Thyroid gland (tissue), 4 donors: Measurements from ENCODE around the gene ATP6V0D1. TPM values are rescaled to one million over a fixed set of nuclear protein-coding genes. Genes with fewer than 3 reads are reported as not detected.

Experiments
- DNase-seq, 2 donors: peaks; one replicate each; pipeline ENCODE4 v3.0.0-alpha.2; 2019
- H3K27ac ChIP-seq, 3 donors: fragments of 200-600 bp; sonication (generic); 1 replicate in 2 of 3; 2 replicates in 1 of 3; pipeline ENCODE4 v1.5.1; 2016 to 2019; ENCODE audit warnings: mild to moderate bottlenecking in 1 of 3, moderate library complexity in 1 of 3
- H3K27me3 ChIP-seq: fragments of 200-600 bp; sonication (generic); one replicate; pipeline ENCODE4 v1.5.1; 2019
- H3K36me3 ChIP-seq, 2 donors: fragments of 200-600 bp; sonication (generic); one replicate each; pipeline ENCODE4 v1.5.1; 2016 to 2019
- H3K4me1 ChIP-seq, 2 donors: fragments of 200-600 bp; sonication (generic); one replicate each; pipeline ENCODE4 v1.5.1; 2017 to 2019
- H3K4me3 ChIP-seq, 3 donors: fragments of 200-600 bp; sonication (generic); replicated peaks in 1 of 3; 1 replicate in 2 of 3; 2 replicates in 1 of 3; pipeline ENCODE4 v1.5.1; 2016; ENCODE audit warnings: mild to moderate bottlenecking in 1 of 3
- H3K9me3 ChIP-seq: fragments of 200-600 bp; sonication (generic); one replicate; pipeline ENCODE4 v1.5.1; 2017
- POLR2A ChIP-seq, 2 donors: fragments of 450-650 bp; IDR thresholded peaks; one replicate each; pipeline ENCODE4 v1.6.1; 2017; ENCODE audit warnings: antibody characterized with exemption in 2 of 2, mild to moderate bottlenecking in 2 of 2, moderate library complexity in 1 of 2
- WGBS, 2 donors: methylation state at CpG; one replicate each; pipeline ENCODE4 v1.1.5; 2017; 5-methylcytosine and 5-hydroxymethylcytosine counted together
- intact Hi-C: fragments of 100-400 bp; cut with DNase I; formaldehyde crosslinking; loops from one replicate; pipeline ENCODE4 v1.15.1; 2023
- total RNA-seq, 4 donors: library from RNA; depleted of rRNA; stranded (reverse); fragments of >200 nt; gene quantifications; one replicate each; pipeline ENCODE4 v1.2.3, GENCODE V29; 2016
- TF ChIP-seq, protein P1 (sequence below), 6 experiments: fragments of 200-600 bp in 3 of 6; fragments of 450-650 bp in 3 of 6; sonication (generic) in 3 of 6; IDR thresholded peaks; one replicate each; pipeline ENCODE4 v1.5.1; 2016 to 2019; ENCODE audit warnings: antibody characterized with exemption in 6 of 6, mild to moderate bottlenecking in 2 of 6, inconsistent platforms in 1 of 6, moderate library complexity in 1 of 6

The ATP6V0D1 gene
- total RNA-seq, 4 donors from 2014 or later = 110 to 238 (median 142) TPM

DNA sequence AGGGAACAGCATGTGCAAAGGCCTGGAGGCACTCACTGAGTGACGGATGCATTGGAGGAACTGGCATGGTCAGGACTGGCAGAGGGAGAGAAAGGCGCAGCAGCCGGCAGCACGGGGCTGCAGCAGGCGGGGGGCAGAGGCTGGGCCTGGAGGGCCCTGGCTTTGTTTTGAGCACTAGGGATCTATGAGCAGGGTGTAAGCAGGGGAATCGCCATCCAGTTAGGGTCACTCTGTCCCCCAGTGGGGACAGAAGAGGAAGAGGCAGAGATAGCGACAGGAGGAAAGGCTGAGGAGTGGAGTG, 35.9 kb downstream of the ATP6V0D1 start:
- Histone ChIP-seq H3K4me3 (no peak overlapping the region), H3K4me1 (peaks cover 93 to 98% of the 10 kb centered on the region in 2 donors), H3K27ac (peak overlapping the region; percentile 26 to 76 (median 73)), H3K27me3 (no peaks in the 10 kb centered on the region), H3K36me3 (no peaks in the 10 kb centered on the region), H3K9me3 (no peaks in the 10 kb centered on the region)
- intact Hi-C loops = no loop called here
- WGBS, 2 donors = 90% methylated on average over 7 of the region's 7 CpGs
- no peak for TF ChIP-seq POLR2A (IDR thresholded peaks at IDR 0.05)
- TF ChIP-seq, protein P1, sequence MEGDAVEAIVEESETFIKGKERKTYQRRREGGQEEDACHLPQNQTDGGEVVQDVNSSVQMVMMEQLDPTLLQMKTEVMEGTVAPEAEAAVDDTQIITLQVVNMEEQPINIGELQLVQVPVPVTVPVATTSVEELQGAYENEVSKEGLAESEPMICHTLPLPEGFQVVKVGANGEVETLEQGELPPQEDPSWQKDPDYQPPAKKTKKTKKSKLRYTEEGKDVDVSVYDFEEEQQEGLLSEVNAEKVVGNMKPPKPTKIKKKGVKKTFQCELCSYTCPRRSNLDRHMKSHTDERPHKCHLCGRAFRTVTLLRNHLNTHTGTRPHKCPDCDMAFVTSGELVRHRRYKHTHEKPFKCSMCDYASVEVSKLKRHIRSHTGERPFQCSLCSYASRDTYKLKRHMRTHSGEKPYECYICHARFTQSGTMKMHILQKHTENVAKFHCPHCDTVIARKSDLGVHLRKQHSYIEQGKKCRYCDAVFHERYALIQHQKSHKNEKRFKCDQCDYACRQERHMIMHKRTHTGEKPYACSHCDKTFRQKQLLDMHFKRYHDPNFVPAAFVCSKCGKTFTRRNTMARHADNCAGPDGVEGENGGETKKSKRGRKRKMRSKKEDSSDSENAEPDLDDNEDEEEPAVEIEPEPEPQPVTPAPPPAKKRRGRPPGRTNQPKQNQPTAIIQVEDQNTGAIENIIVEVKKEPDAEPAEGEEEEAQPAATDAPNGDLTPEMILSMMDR (IDR thresholded peaks at IDR 0.05) = no peak
- no peak for DNase-seq

DNA sequence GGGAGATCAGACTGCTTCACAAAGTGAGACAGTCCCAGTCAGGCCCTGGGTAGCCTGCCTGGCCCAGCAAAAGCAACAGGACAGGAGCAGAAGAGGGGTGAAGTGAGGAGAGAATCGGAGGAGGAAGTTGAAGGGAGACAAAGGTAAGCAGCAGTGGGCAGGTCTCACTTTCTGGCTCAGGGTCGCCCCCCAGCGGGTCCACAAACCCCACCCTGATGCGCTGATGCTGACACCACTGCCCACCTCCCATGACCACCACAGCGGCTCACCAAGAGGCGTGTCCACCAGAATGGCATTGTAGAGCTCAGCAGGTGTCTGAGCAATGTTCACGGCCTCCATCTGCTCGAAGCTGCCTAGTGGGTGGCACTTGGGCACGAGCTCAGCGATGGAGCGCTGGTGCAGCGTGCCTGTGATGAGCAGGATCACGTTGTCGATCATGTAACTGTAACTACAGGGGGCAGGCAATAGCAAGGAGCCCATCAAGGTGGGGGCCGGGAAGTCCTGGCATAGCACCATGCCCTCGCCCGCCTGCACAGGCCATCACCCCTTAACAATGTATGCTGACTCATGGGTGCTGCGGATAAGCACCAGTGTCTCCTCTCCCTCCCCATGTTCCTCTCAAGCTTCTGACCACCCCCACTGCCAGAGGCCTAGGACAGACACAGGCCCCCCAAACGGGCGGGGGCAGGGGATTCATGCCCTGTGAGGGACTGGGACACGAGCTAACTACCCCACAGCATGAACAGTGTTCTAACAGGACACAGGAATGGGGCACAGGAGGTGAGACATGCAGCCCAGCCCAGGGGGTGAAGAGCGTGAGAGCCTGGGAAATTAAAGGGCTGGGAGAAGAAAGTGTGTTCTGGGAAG, 36.5 kb downstream of the ATP6V0D1 start:
- peaks cover 89 to 98% of the 10 kb centered on the region in 2 donors for H3K4me1 ChIP-seq
- no peaks in the 10 kb centered on the region for H3K9me3 ChIP-seq
- peak overlapping the region; percentile 76 to 81 (median 80) for H3K27ac ChIP-seq
- WGBS, 2 donors = 85 to 87% methylated on average over 17 to 22 of the region's 22 CpGs
- intact Hi-C loops = no loop called here
- H3K36me3 ChIP-seq = peaks cover 0 to 1% of the 10 kb centered on the region in 2 donors
- no peak overlapping the region for H3K4me3 ChIP-seq
- TF ChIP-seq, protein P1 (IDR thresholded peaks at IDR 0.05) = no peak
- TF ChIP-seq POLR2A (IDR thresholded peaks at IDR 0.05) = no peak
- no peaks in the 10 kb centered on the region for H3K27me3 ChIP-seq
- no peak for DNase-seq

DNA sequence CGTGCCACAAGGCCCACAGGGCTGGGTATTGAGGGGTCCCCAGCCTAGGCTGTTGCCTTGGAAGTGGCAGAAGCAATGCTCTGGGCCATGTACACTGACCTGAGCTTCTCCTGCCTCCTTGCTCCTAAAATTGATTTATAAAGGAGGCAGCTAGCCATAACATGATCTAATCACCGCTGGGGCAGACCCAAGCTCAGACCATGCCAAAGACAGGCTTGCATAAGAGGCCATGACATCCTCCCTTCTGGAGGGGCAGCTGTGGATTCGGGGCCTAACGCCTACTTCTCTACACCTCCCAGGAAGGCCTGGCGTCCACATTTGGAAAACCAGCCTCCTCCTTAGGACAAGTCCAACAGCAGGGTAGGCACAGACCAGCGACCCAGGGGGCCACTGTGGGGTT, 37.7 kb downstream of the ATP6V0D1 start:
- intact Hi-C loops = no loop called here
- 68 to 87% methylated on average over 4 to 6 of the region's 6 CpGs for WGBS, 2 donors
- Histone ChIP-seq H3K36me3 (peaks cover 7 to 14% of the 10 kb centered on the region in 2 donors), H3K9me3 (no peaks in the 10 kb centered on the region), H3K4me1 (peaks cover 78 to 88% of the 10 kb centered on the region in 2 donors), H3K27ac (peak overlapping the region; percentile 76 to 81 (median 80)), H3K27me3 (no peaks in the 10 kb centered on the region), H3K4me3 (no peak overlapping the region)
- DNase-seq = no peak
- TF ChIP-seq, protein P1 (IDR thresholded peaks at IDR 0.05) = no peak
- TF ChIP-seq POLR2A (IDR thresholded peaks at IDR 0.05) = no peak

DNA sequence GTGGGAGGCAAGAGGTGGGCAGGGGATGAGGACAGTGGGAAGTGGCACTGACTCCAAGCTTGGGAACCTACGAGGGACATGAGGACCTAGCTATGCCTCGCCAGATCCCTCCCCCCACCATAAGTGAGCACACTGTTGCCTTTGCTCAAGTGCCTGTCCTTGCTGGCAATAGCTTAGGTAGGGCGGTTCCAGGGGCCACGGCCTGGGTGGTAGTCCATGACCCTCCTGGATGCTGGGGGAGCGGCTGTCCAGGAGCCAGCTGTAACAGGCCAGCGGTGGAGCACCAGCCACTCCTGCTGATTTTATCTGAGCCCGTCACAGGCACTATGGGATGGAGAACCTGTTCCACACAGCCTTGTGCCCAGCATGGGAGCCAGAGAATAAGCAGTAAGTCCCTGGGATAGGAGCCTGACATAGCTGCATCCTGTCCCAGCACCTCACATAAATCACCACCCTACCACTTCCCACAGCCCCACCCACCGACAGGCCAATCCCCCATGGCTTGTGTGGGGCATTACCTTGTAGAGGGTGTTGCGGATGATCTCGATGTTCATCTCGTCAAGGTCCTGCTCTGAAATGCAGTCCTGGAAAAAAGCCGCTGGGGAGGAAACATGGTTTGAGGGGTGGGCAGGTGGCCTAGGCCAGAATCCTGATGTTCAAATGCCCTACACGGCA, 38.2 kb downstream of the ATP6V0D1 start:
- DNase-seq = peak; percentile 96 to 97
- Histone ChIP-seq H3K36me3 (peaks cover 13 to 19% of the 10 kb centered on the region in 2 donors), H3K4me3 (no peak overlapping the region), H3K27me3 (no peaks in the 10 kb centered on the region), H3K9me3 (no peaks in the 10 kb centered on the region), H3K4me1 (peaks cover 76 to 83% of the 10 kb centered on the region in 2 donors), H3K27ac (peak overlapping the region; percentile 76 to 89 (median 81))
- intact Hi-C loops = no loop called here
- WGBS, 2 donors = 54 to 55% methylated on average over 7 to 12 of the region's 13 CpGs
- TF ChIP-seq, protein P1 (IDR thresholded peaks at IDR 0.05) = no peak
- no peak for TF ChIP-seq POLR2A (IDR thresholded peaks at IDR 0.05)

DNA sequence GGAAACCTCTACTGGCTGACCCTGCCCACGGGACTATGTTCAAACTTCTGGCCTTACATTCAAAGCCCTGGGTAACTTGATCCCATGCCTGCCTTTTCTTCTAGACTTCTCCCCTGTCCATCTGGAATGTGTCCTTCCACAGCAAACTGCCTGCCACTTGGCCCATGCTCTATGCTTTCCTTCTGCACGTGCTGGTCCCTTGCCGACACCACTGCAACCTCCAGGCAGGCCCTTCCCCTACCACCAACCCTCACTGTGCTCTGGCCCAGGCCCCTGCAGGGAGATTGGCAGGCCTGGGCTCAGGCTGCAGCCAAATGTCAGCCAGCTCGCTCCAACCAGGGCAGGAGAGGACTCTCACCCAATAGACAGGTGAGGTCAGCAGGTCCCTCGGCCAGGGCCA, 39.0 kb downstream of the ATP6V0D1 start:
- intact Hi-C loops = no loop called here
- no peaks in the 10 kb centered on the region for H3K9me3 ChIP-seq
- peaks cover 68 to 75% of the 10 kb centered on the region in 2 donors for H3K4me1 ChIP-seq
- H3K36me3 ChIP-seq = peaks cover 16 to 23% of the 10 kb centered on the region in 2 donors
- peak in 1 of 2 donors; percentile 59 for DNase-seq
- no peaks in the 10 kb centered on the region for H3K27me3 ChIP-seq
- TF ChIP-seq, protein P1 (IDR thresholded peaks at IDR 0.05) = no peak
- TF ChIP-seq POLR2A (IDR thresholded peaks at IDR 0.05) = no peak
- no peak overlapping the region for H3K4me3 ChIP-seq
- peak overlapping the region; percentile 76 to 89 (median 81) for H3K27ac ChIP-seq
- 45 to 58% methylated on average over 4 to 5 of the region's 5 CpGs for WGBS, 2 donors
